ENCODE measurements around the gene SMAD2. TPM values are rescaled to one million over a fixed set of nuclear protein-coding genes. Genes with fewer than 3 reads are reported as not detected.

Gene SMAD2
- total and polyA plus RNA-seq, 2 experiments from 2014 or later: 30.9 to 90.7 TPM

- Mint-ChIP-seq H3K27ac (peak overlapping the region; percentile 86), H3K36me3 (ENCODE audit: low read depth) (no peaks in the 10 kb centered on the region), H3K4me3 (peak overlapping the region; percentile 56), H3K27me3 (ENCODE audit: insufficient read depth, low read depth, poor library complexity) (no peaks in the 10 kb centered on the region), H3K9me3 (no peaks in the 10 kb centered on the region), H3K4me1 (peaks cover 85% of the 10 kb centered on the region)
- peak; percentile 90 for ATAC-seq
- Histone ChIP-seq H3K27ac (ENCODE audit: low read depth) (peak overlapping the region; percentile 92), H2AFZ (no peak overlapping the region), H3K4me1 (ENCODE audit: insufficient read depth) (peaks cover 86% of the 10 kb centered on the region), H4K20me1 (replicated peaks; ENCODE audit: insufficient read depth) (peaks cover 29% of the 10 kb centered on the region), H3K27me3 (ENCODE audit: insufficient read depth) (no peaks in the 10 kb centered on the region), H3K4me2 (peak overlapping the region; percentile 68), H3K36me3 (ENCODE audit: insufficient read depth) (no peaks in the 10 kb centered on the region), H3K4me3 (peak overlapping the region; percentile 45), H3F3A (replicated peaks; ENCODE audit: low read depth) (0 out of 2 replicates have a peak, but pooled peaks cover 5% of the 10 kb centered on the region), H3K79me2 (replicated peaks; ENCODE audit: insufficient read depth) (peaks cover 98% of the 10 kb centered on the region), H3K9me2 (ENCODE audit: insufficient read depth) (no peaks in the 10 kb centered on the region)
- TF ChIP-seq, protein P1, sequence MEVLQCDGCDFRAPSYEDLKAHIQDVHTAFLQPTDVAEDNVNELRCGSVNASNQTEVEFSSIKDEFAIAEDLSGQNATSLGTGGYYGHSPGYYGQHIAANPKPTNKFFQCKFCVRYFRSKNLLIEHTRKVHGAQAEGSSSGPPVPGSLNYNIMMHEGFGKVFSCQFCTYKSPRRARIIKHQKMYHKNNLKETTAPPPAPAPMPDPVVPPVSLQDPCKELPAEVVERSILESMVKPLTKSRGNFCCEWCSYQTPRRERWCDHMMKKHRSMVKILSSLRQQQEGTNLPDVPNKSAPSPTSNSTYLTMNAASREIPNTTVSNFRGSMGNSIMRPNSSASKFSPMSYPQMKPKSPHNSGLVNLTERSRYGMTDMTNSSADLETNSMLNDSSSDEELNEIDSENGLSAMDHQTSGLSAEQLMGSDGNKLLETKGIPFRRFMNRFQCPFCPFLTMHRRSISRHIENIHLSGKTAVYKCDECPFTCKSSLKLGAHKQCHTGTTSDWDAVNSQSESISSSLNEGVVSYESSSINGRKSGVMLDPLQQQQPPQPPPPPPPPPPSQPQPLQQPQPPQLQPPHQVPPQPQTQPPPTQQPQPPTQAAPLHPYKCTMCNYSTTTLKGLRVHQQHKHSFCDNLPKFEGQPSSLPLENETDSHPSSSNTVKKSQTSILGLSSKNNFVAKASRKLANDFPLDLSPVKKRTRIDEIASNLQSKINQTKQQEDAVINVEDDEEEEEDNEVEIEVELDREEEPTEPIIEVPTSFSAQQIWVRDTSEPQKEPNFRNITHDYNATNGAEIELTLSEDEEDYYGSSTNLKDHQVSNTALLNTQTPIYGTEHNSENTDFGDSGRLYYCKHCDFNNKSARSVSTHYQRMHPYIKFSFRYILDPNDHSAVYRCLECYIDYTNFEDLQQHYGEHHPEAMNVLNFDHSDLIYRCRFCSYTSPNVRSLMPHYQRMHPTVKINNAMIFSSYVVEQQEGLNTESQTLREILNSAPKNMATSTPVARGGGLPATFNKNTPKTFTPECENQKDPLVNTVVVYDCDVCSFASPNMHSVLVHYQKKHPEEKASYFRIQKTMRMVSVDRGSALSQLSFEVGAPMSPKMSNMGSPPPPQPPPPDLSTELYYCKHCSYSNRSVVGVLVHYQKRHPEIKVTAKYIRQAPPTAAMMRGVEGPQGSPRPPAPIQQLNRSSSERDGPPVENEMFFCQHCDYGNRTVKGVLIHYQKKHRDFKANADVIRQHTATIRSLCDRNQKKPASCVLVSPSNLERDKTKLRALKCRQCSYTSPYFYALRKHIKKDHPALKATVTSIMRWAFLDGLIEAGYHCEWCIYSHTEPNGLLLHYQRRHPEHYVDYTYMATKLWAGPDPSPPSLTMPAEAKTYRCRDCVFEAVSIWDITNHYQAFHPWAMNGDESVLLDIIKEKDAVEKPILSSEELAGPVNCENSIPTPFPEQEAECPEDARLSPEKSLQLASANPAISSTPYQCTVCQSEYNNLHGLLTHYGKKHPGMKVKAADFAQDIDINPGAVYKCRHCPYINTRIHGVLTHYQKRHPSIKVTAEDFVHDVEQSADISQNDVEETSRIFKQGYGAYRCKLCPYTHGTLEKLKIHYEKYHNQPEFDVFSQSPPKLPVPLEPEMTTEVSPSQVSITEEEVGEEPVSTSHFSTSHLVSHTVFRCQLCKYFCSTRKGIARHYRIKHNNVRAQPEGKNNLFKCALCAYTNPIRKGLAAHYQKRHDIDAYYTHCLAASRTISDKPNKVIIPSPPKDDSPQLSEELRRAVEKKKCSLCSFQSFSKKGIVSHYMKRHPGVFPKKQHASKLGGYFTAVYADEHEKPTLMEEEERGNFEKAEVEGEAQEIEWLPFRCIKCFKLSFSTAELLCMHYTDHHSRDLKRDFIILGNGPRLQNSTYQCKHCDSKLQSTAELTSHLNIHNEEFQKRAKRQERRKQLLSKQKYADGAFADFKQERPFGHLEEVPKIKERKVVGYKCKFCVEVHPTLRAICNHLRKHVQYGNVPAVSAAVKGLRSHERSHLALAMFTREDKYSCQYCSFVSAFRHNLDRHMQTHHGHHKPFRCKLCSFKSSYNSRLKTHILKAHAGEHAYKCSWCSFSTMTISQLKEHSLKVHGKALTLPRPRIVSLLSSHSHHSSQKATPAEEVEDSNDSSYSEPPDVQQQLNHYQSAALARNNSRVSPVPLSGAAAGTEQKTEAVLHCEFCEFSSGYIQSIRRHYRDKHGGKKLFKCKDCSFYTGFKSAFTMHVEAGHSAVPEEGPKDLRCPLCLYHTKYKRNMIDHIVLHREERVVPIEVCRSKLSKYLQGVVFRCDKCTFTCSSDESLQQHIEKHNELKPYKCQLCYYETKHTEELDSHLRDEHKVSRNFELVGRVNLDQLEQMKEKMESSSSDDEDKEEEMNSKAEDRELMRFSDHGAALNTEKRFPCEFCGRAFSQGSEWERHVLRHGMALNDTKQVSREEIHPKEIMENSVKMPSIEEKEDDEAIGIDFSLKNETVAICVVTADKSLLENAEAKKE (CRISPR knock-in tag; IDR thresholded peaks at IDR 0.05): no peak
- TF ChIP-seq, protein P2, sequence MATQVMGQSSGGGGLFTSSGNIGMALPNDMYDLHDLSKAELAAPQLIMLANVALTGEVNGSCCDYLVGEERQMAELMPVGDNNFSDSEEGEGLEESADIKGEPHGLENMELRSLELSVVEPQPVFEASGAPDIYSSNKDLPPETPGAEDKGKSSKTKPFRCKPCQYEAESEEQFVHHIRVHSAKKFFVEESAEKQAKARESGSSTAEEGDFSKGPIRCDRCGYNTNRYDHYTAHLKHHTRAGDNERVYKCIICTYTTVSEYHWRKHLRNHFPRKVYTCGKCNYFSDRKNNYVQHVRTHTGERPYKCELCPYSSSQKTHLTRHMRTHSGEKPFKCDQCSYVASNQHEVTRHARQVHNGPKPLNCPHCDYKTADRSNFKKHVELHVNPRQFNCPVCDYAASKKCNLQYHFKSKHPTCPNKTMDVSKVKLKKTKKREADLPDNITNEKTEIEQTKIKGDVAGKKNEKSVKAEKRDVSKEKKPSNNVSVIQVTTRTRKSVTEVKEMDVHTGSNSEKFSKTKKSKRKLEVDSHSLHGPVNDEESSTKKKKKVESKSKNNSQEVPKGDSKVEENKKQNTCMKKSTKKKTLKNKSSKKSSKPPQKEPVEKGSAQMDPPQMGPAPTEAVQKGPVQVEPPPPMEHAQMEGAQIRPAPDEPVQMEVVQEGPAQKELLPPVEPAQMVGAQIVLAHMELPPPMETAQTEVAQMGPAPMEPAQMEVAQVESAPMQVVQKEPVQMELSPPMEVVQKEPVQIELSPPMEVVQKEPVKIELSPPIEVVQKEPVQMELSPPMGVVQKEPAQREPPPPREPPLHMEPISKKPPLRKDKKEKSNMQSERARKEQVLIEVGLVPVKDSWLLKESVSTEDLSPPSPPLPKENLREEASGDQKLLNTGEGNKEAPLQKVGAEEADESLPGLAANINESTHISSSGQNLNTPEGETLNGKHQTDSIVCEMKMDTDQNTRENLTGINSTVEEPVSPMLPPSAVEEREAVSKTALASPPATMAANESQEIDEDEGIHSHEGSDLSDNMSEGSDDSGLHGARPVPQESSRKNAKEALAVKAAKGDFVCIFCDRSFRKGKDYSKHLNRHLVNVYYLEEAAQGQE (IDR thresholded peaks at IDR 0.05; ENCODE audit: unreplicated experiment): no peak
- TF ChIP-seq CREB1 (CRISPR knock-in tag; IDR thresholded peaks at IDR 0.05; ENCODE audit: low read depth): no peak
- no peak for TF ChIP-seq POLR2AphosphoS5 (IDR thresholded peaks at IDR 0.05; ENCODE audit: low read depth)
- TF ChIP-seq ZNF114 (CRISPR knock-in tag; IDR thresholded peaks at IDR 0.05): no peak
- TF ChIP-seq, protein P3, sequence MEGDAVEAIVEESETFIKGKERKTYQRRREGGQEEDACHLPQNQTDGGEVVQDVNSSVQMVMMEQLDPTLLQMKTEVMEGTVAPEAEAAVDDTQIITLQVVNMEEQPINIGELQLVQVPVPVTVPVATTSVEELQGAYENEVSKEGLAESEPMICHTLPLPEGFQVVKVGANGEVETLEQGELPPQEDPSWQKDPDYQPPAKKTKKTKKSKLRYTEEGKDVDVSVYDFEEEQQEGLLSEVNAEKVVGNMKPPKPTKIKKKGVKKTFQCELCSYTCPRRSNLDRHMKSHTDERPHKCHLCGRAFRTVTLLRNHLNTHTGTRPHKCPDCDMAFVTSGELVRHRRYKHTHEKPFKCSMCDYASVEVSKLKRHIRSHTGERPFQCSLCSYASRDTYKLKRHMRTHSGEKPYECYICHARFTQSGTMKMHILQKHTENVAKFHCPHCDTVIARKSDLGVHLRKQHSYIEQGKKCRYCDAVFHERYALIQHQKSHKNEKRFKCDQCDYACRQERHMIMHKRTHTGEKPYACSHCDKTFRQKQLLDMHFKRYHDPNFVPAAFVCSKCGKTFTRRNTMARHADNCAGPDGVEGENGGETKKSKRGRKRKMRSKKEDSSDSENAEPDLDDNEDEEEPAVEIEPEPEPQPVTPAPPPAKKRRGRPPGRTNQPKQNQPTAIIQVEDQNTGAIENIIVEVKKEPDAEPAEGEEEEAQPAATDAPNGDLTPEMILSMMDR (conservative IDR thresholded peaks at IDR 0.05; ENCODE audit: low read depth in 2 of 2): no peak
- TF ChIP-seq JUNB (IDR thresholded peaks at IDR 0.05; ENCODE audit: unreplicated experiment): no peak
- TF ChIP-seq ZNF331 (CRISPR knock-in tag; IDR thresholded peaks at IDR 0.05; ENCODE audit: low read depth): no peak
- peak; percentile 70 for DNase-seq (ENCODE audit: low spot score)
Observed at GRCh38 chr18:47917923-47918610, 12.4 kb downstream of the SMAD2 start.

Data from GM23338 (cell line).